Peyer's patch (tissue), 4 donors: ENCODE results near the gene PSAP. TPM values are rescaled to one million over a fixed set of nuclear protein-coding genes. Genes with fewer than 3 reads are reported as not detected.
"Not testable (repeated sequence)": the region's sequence is repeated elsewhere in the genome, so short reads cannot be mapped to it uniquely, and the experiment has no call there.

Source experiments
- DNase-seq, 3 donors: peaks; one replicate each; pipeline ENCODE4 v3.0.0-alpha.2; 2017 to 2019
- H3K27ac ChIP-seq, 4 donors: fragments of 200-600 bp; sonication (generic); one replicate each; pipeline ENCODE4 v1.5.1; 2016 to 2019
- H3K27me3 ChIP-seq, 2 donors: fragments of 200-600 bp; sonication (generic); one replicate each; pipeline ENCODE4 v1.5.1; 2019
- H3K36me3 ChIP-seq, 3 donors: fragments of 200-600 bp; sonication (generic); one replicate each; pipeline ENCODE4 v1.5.1; 2016 to 2019
- H3K4me1 ChIP-seq, 4 donors: fragments of 200-600 bp; sonication (generic); one replicate each; pipeline ENCODE4 v1.5.1; 2016 to 2019
- H3K4me3 ChIP-seq, 4 donors: fragments of 200-600 bp; sonication (generic); 1 replicate in 3 of 4; 2 replicates in 1 of 4; pipeline ENCODE4 v1.5.1; 2016 to 2019; ENCODE audit warnings: mild to moderate bottlenecking in 1 of 4
- H3K9me3 ChIP-seq, 4 donors: fragments of 200-600 bp; sonication (generic); one replicate each; pipeline ENCODE4 v1.5.1; 2016 to 2019; ENCODE audit warnings: mild to moderate bottlenecking in 1 of 4
- CTCF ChIP-seq, 6 experiments: fragments of 450-650 bp in 4 of 6; fragments of 200-600 bp in 2 of 6; sonication (generic) in 1 of 6; IDR thresholded peaks; one replicate each; pipeline ENCODE4 v1.5.1; 2017 to 2019; ENCODE audit warnings: antibody characterized with exemption in 6 of 6, mild to moderate bottlenecking in 3 of 6, moderate library complexity in 1 of 6
- POLR2A ChIP-seq, 2 donors: fragments of 450-650 bp; IDR thresholded peaks; one replicate each; pipeline ENCODE4 v1.5.1; 2017; ENCODE audit warnings: antibody characterized with exemption in 2 of 2, mild to moderate bottlenecking in 2 of 2, moderate library complexity in 2 of 2
- total RNA-seq, 4 donors: library from RNA; depleted of rRNA; stranded (reverse); fragments of >200 nt; gene quantifications; one replicate each; pipeline ENCODE4 v1.1.0, GENCODE V29; 2016

The PSAP gene
- total RNA-seq, 4 donors from 2014 or later = 193 to 647 (median 491) TPM

GRCh38 chr10:71882813-71883659, 32.0 kb upstream of the PSAP start:
- no peak for TF ChIP-seq POLR2A (IDR thresholded peaks at IDR 0.05)
- no peak for TF ChIP-seq CTCF (IDR thresholded peaks at IDR 0.05)
- DNase-seq = no peak
- H3K36me3 ChIP-seq = no peaks in the 10 kb centered on the region
- peaks cover 0 to 3% (median 0%) of the 10 kb centered on the region in 4 donors for H3K4me1 ChIP-seq
- no peaks in the 10 kb centered on the region for H3K9me3 ChIP-seq
- no peak overlapping the region for H3K27ac ChIP-seq
- H3K27me3 ChIP-seq = no peaks in the 10 kb centered on the region
- no peak overlapping the region for H3K4me3 ChIP-seq

GRCh38 chr10:71881647-71882355, 30.8 kb upstream of the PSAP start:
- Histone ChIP-seq H3K27ac (no peak overlapping the region), H3K4me1 (no peaks in the 10 kb centered on the region), H3K36me3 (no peaks in the 10 kb centered on the region), H3K27me3 (no peaks in the 10 kb centered on the region), H3K4me3 (no peak overlapping the region), H3K9me3 (no peaks in the 10 kb centered on the region)
- no peak for TF ChIP-seq POLR2A (IDR thresholded peaks at IDR 0.05)
- TF ChIP-seq CTCF (IDR thresholded peaks at IDR 0.05) = no peak
- DNase-seq = no peak

GRCh38 chr10:71881307-71881624, 30.2 kb upstream of the PSAP start:
- not testable (repeated sequence) for DNase-seq, H3K36me3 ChIP-seq, H3K4me1 ChIP-seq

GRCh38 chr10:71880425-71881306, 29.6 kb upstream of the PSAP start:
- no peak for TF ChIP-seq CTCF (IDR thresholded peaks at IDR 0.05)
- TF ChIP-seq POLR2A (IDR thresholded peaks at IDR 0.05) = no peak
- H3K4me1 ChIP-seq = no peaks in the 10 kb centered on the region
- no peak overlapping the region for H3K27ac ChIP-seq
- DNase-seq = no peak
- no peak overlapping the region for H3K4me3 ChIP-seq
- H3K36me3 ChIP-seq = no peaks in the 10 kb centered on the region
- H3K9me3 ChIP-seq = no peaks in the 10 kb centered on the region
- H3K27me3 ChIP-seq = no peaks in the 10 kb centered on the region

More at GRCh38 chr10:71881307-71881624, 30.2 kb upstream of the PSAP start:
- H3K27ac ChIP-seq, H3K9me3 ChIP-seq, H3K27me3 ChIP-seq, H3K4me3 ChIP-seq: not testable (repeated sequence)

GRCh38 chr10:71878327-71879034, 27.4 kb upstream of the PSAP start:
- Histone ChIP-seq H3K9me3 (no peaks in the 10 kb centered on the region), H3K4me3 (no peak overlapping the region), H3K36me3 (no peaks in the 10 kb centered on the region), H3K4me1 (no peaks in the 10 kb centered on the region), H3K27me3 (no peaks in the 10 kb centered on the region), H3K27ac (peak overlapping the region in 1 of 4 donors; percentile 35)
- DNase-seq = peak in 2 of 3 donors; percentile 63 to 70
- TF ChIP-seq POLR2A (IDR thresholded peaks at IDR 0.05) = no peak
- no peak for TF ChIP-seq CTCF (IDR thresholded peaks at IDR 0.05)
